Fibroblast of gingiva (primary cell): ENCODE measurements around the gene ZNF555.

Experiments
- DNase-seq: peaks from one replicate; pipeline ENCODE4 v3.0.0-alpha.2; 2011; ENCODE audit warnings: low read depth

The ZNF555 gene

GRCh38 chr19:2827022-2827421, 14.3 kb upstream of the ZNF555 start:
- DNase-seq, result no peak

GRCh38 chr19:2827840-2828489, 13.3 kb upstream of the ZNF555 start:
- no peak for DNase-seq

- no peak for DNase-seq
These were observed 6.9 kb upstream of the ZNF555 start for GRCh38 chr19:2834294-2834871.

- no peak for DNase-seq
These were observed 3.8 kb upstream of the ZNF555 start for GRCh38 chr19:2837430-2837829.

GRCh38 chr19:2841855-2842574, 740 bp downstream of the ZNF555 start:
- DNase-seq, result no peak

- no peak for DNase-seq
These were observed 3.8 kb downstream of the ZNF555 start for GRCh38 chr19:2845107-2845506.

GRCh38 chr19:2846180-2846894, 5.1 kb downstream of the ZNF555 start:
- no peak for DNase-seq

- DNase-seq, result no peak
These were observed 6.2 kb downstream of the ZNF555 start for GRCh38 chr19:2847507-2847906.

GRCh38 chr19:2848616-2849015, 7.3 kb downstream of the ZNF555 start:
- no peak for DNase-seq

- DNase-seq, result no peak
These were observed 9.1 kb downstream of the ZNF555 start for GRCh38 chr19:2850256-2850925.

- DNase-seq, result no peak
These were observed 11.3 kb downstream of the ZNF555 start for GRCh38 chr19:2852598-2852997.

GRCh38 chr19:2853015-2853606, 11.8 kb downstream of the ZNF555 start:
- DNase-seq, result no peak

GRCh38 chr19:2854849-2855248, 13.6 kb downstream of the ZNF555 start:
- no peak for DNase-seq

GRCh38 chr19:2856457-2857050, 15.3 kb downstream of the ZNF555 start:
- DNase-seq, result no peak

- no peak for DNase-seq
These were observed 17.6 kb downstream of the ZNF555 start for GRCh38 chr19:2858864-2859263.

GRCh38 chr19:2863816-2864215, 22.5 kb downstream of the ZNF555 start:
- no peak for DNase-seq

- no peak for DNase-seq
These were observed 24.2 kb downstream of the ZNF555 start for GRCh38 chr19:2865334-2866100.

- DNase-seq, result no peak
These were observed 25.3 kb downstream of the ZNF555 start for GRCh38 chr19:2866495-2867024.

- DNase-seq, result peak; percentile 62
These were observed 26.0 kb downstream of the ZNF555 start, which contains the start of gene ZNF556 for GRCh38 chr19:2867025-2867991. Gene ZNF556 (plus strand): TSS chr19:2867335. CDS start chr19:2867422, 87 bp downstream.
